NCI-H460 (cell line): Measurements from ENCODE around the gene NBPF9. TPM values are rescaled to one million over a fixed set of nuclear protein-coding genes. Genes with fewer than 3 reads are reported as not detected.
"Not testable (repeated sequence)": the region's sequence is repeated elsewhere in the genome, so short reads cannot be mapped to it uniquely, and the experiment has no call there.

Experiments
- DNase-seq: peaks from one replicate; pipeline ENCODE4 v3.0.0-alpha.2; 2016; ENCODE audit warnings: low read depth; ENCODE audit errors: extremely low read depth
- polyA plus RNA-seq: library from polyadenylated mRNA; depleted of rRNA; stranded (reverse); fragments of >200 nt; gene quantifications from 2 replicates; pipeline ENCODE4 v1.2.3, GENCODE V29; 2014; cell fraction: nucleus; rRNA removed
- total RNA-seq: library from RNA; depleted of rRNA; stranded (reverse); fragments of >200 nt; shearing (Covaris generic); gene quantifications from 2 replicates; pipeline ENCODE4 v1.2.3, GENCODE V29; 2014; rRNA removed

NBPF9 gene
- 13.0 and 17.1 TPM in 2 replicates for total RNA-seq
- polyA plus RNA-seq, result 55.6 and 61.6 TPM in 2 replicates

DNA sequence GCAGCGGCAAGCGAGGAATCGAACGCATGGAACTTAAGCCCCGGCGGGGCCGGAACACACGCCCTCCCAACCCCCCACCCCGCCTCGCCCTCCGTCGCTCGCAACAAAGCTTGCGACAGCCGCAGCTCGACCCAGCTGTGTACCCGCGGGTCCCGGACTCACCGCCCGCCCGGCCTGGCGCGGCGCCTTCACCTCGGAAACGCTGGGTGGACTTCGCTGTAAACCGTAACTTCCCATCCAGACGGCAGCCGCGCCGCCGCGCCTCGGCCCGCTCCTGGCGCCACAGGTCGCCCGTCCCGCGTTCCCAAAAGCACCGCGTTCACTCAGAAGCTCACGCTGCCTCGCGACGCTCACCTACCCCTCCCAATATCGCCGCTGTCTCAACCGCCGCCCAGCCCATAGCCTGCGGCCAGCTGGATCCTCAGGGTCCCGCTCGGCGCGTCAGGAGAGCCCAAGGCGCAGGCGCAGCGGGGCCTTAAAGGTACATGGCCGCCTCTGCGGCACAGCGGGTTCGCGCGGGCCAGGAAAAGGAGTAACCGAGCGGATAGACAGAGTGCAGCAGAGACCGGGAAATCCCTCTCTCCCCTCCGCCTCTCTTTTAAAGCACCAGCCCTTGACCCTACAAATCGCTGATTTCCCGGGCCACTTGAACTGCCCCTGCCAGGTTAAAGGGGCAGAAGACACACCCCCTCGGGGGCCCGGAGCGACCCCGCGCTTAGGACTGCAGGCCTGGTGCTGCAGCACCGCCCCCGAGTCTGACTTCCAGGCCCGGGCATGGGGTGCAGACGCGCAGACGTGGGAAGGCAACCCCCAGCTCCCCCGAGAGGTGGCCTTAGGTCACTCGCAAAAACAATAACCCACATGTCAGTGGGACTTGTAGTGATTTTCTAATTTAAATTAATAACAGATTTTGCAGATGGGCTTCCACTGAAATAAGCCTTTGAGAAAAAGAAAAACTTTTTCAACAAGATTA, at the start of gene NBPF9:
Gene NBPF9, minus strand, starts transcription at position 443 of the 973 bp plus-strand sequence. CDS start 21,412 bp downstream, outside the sequence.
- peak; percentile 17 for DNase-seq

DNA sequence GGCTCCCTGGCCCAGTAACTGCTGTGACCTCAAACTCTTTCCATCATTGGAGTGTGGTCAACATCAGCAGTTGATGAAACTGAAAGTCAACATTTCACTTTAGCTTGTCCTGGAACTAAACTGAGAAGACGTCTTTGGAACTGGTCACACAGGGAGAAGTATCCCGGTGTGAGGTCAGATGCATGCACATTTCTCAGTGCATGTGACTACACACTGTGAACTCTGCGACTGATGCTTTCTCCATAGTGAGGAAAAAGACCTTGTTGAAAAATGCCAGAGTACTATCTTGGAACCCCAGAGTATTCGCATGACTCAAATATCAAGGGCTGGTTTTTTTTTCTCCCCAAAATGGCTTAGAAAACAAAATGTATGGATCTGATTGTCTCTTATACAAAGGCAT, 46.6 kb upstream of the NBPF9 start:
- DNase-seq, result not testable (repeated sequence)

GRCh38 chr1:149137585-149137984, 34.2 kb upstream of the NBPF9 start:
- not testable (repeated sequence) for DNase-seq

GRCh38 chr1:149130938-149131337, 27.6 kb upstream of the NBPF9 start:
- DNase-seq, result not testable (repeated sequence)

GRCh38 chr1:149129245-149129644, 25.9 kb upstream of the NBPF9 start:
- not testable (repeated sequence) for DNase-seq

DNA sequence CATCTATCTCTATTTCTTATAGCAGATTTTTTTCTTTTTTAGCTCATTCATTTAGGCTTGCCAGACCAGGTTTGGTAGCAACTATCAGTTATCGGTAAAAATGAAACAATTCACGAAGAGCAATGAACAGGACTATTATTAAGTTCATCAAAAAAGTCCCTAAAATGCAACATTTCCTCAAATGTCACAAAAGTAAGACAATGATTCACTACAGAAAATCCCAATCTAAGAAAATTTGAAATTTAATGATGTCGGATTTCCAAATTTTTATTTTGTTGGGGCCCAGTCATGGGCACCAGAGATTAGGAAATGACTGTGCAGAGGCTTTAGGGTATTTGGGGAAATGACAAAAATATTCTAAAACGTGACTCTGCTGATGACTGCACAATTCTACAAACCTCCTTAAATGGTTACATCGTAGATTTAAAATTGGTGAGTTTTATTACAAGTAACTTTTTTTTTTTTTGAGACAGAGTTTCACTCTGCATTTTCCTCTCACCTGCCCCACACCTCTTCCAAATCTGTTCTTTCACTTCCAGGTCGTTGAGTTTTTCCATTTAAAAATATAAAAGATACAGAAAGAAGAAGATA, 23.3 kb upstream of the NBPF9 start:
- DNase-seq, result not testable (repeated sequence)

GRCh38 chr1:149123948-149124926, 20.9 kb upstream of the NBPF9 start:
- not testable (repeated sequence) for DNase-seq

- not testable (repeated sequence) for DNase-seq
These were observed 9.5 kb upstream of the NBPF9 start for GRCh38 chr1:149112828-149113227.

- not testable (repeated sequence) for DNase-seq
These were observed 7.0 kb upstream of the NBPF9 start for GRCh38 chr1:149110343-149110742.

- DNase-seq, result not testable (repeated sequence)
These were observed 777 bp downstream of the NBPF9 start for GRCh38 chr1:149102574-149102973.

GRCh38 chr1:149098276-149098675, 5.1 kb downstream of the NBPF9 start:
- not testable (repeated sequence) for DNase-seq

DNA sequence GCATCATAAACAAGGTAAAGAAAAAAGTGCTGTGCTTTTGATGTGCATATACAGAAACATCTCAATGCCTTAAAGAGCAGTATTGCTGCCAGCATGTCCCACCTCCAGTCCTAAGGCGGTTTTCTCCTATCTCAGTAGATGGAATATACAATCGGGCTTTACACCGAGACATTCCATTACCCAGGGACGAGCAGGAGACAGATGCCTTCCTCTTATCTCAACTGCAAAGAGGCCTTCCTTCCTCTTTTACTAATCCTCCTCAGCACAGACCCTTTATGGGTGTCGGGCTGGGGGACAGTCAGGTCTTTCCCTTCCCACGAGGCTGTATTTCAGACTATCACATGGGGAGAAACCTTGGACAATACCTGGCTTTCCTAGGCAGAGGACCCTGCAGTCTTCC, 10.2 kb downstream of the NBPF9 start:
- DNase-seq, result not testable (repeated sequence)

DNA sequence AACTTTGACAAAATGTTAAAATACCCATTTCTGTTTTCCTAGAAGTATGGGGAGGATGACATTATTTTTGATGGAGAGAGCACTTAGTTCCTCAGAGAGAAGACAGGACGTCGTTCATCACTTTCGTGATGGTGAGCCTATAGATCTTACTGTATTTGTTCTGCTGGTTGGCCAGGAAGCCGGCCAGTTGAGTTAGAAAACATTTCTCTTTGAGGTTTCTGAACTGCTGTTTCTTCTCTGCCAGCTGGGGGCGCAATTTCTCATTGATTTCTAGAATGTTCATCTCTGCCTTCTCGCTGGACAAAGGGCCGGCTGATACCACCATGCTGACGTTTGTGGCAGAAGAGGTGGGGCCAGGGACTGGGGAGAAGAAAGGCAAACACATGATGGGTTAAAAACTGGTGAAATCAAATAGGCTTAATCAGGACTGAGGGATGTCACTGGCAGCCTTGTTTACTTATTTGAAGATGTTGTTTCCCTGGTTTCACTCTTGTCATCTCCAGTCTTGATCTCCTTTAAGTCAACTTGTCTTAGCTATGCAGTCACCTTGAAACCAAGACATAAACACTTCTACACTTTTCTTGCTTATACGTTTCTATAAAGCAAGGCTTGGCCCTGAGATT, 27.7 kb downstream of the NBPF9 start:
- not testable (repeated sequence) for DNase-seq

- not testable (repeated sequence) for DNase-seq
These were observed 38.7 kb downstream of the NBPF9 start for GRCh38 chr1:149064611-149065010.

GRCh38 chr1:149043056-149043455, 60.3 kb downstream of the NBPF9 start:
- DNase-seq, result not testable (repeated sequence)

- DNase-seq, result not testable (repeated sequence)
These were observed 69.4 kb downstream of the NBPF9 start for GRCh38 chr1:149033916-149034315.

DNA sequence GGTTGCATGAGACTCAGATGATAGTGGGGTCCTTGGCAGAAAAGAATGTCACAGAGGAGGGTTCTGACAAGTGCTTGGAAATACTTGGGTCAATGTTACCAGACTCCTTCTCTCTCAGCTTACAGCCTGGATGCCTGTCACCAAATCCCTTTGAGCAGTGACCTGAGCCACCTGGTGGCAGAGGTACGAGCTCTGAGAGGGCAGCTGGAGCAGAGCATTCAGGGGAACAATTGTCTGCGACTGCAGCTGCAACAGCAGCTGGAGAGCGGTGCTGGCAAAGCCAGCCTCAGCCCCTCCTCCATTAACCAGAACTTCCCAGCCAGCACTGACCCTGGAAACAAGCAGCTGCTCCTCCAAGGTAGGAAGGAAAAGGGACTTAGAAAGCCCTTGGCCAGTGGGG, 79.0 kb downstream of the NBPF9 start:
- DNase-seq, result not testable (repeated sequence)

DNA sequence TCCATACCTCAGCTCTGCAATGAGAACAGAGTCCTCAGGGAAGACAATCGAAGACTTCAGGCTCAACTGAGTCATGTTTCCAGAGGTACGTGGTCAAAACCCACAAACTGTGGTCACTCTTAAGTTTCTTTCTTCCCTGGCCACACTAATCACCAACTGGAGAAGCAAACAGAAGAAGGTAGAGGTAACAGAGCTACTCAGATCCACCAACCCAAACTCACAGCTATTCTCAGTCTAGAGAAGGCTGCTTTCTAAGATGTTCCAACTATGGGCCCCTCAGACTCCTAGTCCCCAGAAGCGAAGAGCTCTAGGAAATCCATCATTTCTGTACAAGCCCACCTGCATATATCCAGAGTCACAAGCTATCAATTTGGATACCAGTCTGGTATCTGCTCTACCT, 84.8 kb downstream of the NBPF9 start:
- DNase-seq, result not testable (repeated sequence)

- DNase-seq, result not testable (repeated sequence)
These were observed 86.7 kb downstream of the NBPF9 start for GRCh38 chr1:149016626-149017025.

GRCh38 chr1:149015522-149015921, 87.8 kb downstream of the NBPF9 start:
- DNase-seq, result not testable (repeated sequence)
